ENCODE results near the gene KSR1. TPM values are rescaled to one million over a fixed set of nuclear protein-coding genes. Genes with fewer than 3 reads are reported as not detected.

The KSR1 gene
- total and polyA plus RNA-seq, 9 of the 15 experiments (the other 6 are each of a cell fraction or from before 2014, with no cell fraction given), result 1.4 to 51.7 (median 18.4) TPM

DNA sequence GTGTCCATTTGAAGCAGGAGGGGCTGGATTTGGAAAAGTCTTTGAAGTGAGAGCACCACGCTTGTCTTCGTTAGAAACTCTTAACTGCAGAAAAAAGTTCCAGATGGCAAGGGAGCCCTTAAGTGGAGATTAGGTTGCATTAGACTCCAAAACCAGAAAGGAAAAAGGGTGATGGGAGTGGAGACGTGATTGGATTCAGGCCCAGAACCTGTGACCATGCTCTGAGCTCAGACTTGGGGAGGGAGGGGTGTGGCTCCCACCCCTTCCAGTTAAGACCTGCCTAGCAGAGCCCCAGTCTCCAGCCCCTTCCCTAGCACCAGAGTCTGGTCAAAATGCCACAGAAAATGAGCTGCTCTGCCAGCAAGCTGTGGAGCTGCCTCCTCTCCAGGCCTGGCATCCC lies 168.3 kb downstream of the KSR1 start:
- intact Hi-C loops (cut with micrococcal nuclease), result no loop called here
- TF ChIP-seq, protein P1, sequence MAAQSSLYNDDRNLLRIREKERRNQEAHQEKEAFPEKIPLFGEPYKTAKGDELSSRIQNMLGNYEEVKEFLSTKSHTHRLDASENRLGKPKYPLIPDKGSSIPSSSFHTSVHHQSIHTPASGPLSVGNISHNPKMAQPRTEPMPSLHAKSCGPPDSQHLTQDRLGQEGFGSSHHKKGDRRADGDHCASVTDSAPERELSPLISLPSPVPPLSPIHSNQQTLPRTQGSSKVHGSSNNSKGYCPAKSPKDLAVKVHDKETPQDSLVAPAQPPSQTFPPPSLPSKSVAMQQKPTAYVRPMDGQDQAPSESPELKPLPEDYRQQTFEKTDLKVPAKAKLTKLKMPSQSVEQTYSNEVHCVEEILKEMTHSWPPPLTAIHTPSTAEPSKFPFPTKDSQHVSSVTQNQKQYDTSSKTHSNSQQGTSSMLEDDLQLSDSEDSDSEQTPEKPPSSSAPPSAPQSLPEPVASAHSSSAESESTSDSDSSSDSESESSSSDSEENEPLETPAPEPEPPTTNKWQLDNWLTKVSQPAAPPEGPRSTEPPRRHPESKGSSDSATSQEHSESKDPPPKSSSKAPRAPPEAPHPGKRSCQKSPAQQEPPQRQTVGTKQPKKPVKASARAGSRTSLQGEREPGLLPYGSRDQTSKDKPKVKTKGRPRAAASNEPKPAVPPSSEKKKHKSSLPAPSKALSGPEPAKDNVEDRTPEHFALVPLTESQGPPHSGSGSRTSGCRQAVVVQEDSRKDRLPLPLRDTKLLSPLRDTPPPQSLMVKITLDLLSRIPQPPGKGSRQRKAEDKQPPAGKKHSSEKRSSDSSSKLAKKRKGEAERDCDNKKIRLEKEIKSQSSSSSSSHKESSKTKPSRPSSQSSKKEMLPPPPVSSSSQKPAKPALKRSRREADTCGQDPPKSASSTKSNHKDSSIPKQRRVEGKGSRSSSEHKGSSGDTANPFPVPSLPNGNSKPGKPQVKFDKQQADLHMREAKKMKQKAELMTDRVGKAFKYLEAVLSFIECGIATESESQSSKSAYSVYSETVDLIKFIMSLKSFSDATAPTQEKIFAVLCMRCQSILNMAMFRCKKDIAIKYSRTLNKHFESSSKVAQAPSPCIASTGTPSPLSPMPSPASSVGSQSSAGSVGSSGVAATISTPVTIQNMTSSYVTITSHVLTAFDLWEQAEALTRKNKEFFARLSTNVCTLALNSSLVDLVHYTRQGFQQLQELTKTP (IDR thresholded peaks at IDR 0.05; ENCODE audit: low read depth in 1 of 2, partially characterized antibody in 2 of 2), result no peak
- TF ChIP-seq ZNF384 (IDR thresholded peaks at IDR 0.05; ENCODE audit: low read depth, low read length), result no peak
- TF ChIP-seq SAFB (IDR thresholded peaks at IDR 0.05; ENCODE audit: borderline replicate concordance, low read depth, low read length), result no peak
- no peak overlapping the region for H3K27ac ChIP-seq (ENCODE audit: extremely low read depth, low read depth, low read length)
- H3K36me3 ChIP-seq (ENCODE audit: control insufficient read depth, insufficient read depth, low read length), result peaks cover 64% of the 10 kb centered on the region; the same call in 2 of the 3 replicates
- no peak for DNase-seq (ENCODE audit: extremely low read depth in 1 of 4, low spot score in 3 of 4)
- H3K9ac ChIP-seq (ENCODE audit: insufficient read depth in 1 of 2, low read depth in 2 of 2, low read length in 2 of 2), result no peak overlapping the region
- H3K27me3 ChIP-seq (ENCODE audit: control insufficient read depth in 2 of 2, insufficient read depth in 2 of 2, low read length in 2 of 2), result no peaks in the 10 kb centered on the region
- no peak overlapping the region for H2AFZ ChIP-seq (ENCODE audit: low read depth, low read length)
- no peak overlapping the region for H3K4me2 ChIP-seq (ENCODE audit: insufficient read depth, low read length)
- H4K20me1 ChIP-seq (replicated peaks; ENCODE audit: control insufficient read depth, insufficient read depth, low read length), result no peaks in the 10 kb centered on the region; the same call in 1 of the 2 replicates
- no peaks in the 10 kb centered on the region for H3K9me1 ChIP-seq (ENCODE audit: control insufficient read depth, insufficient read depth, low read length)
- in situ Hi-C loops (cut with MboI), result no loop called here
- no peaks in the 10 kb centered on the region for H3K4me1 ChIP-seq (replicated peaks in 1 of 2; ENCODE audit: control insufficient read depth in 2 of 2, insufficient read depth in 2 of 2, low read length in 2 of 2)
- no peak for ATAC-seq
- POLR2A ChIA-PET, result interaction anchor here (0.5 to 1.5 kb wide), 4 partner anchors 9 to 142 kb away, joined by 3 to 5 read pairs (median 4); no protein-coding TSS in a partner anchor
- BruUV-seq (replicated peaks), result no TSS peak
- CTCF ChIA-PET (ENCODE audit: low intra/inter-chr PET ratio), result no interaction called here
- H3K79me2 ChIP-seq (ENCODE audit: control insufficient read depth, insufficient read depth, low read length), result no peaks in the 10 kb centered on the region
- no peak for FAIRE-seq
- WGBS (ENCODE audit: insufficient coverage, low coverage, missing lambda C conversion rate), result 73% methylated on average over 3 of the region's 3 CpGs
- no peaks in the 10 kb centered on the region for H3K9me3 ChIP-seq (replicated peaks; ENCODE audit: control insufficient read depth, insufficient read depth, low read depth, low read length)
- no peak overlapping the region for H3K4me3 ChIP-seq
